Glomerular visceral epithelial cell (primary cell): ENCODE results near the gene CCBE1.

Experiments
- DNase-seq: peaks from one replicate; pipeline ENCODE4 v3.0.0-alpha.2; 2016; ENCODE audit errors: extremely low spot score

The CCBE1 gene

DNA sequence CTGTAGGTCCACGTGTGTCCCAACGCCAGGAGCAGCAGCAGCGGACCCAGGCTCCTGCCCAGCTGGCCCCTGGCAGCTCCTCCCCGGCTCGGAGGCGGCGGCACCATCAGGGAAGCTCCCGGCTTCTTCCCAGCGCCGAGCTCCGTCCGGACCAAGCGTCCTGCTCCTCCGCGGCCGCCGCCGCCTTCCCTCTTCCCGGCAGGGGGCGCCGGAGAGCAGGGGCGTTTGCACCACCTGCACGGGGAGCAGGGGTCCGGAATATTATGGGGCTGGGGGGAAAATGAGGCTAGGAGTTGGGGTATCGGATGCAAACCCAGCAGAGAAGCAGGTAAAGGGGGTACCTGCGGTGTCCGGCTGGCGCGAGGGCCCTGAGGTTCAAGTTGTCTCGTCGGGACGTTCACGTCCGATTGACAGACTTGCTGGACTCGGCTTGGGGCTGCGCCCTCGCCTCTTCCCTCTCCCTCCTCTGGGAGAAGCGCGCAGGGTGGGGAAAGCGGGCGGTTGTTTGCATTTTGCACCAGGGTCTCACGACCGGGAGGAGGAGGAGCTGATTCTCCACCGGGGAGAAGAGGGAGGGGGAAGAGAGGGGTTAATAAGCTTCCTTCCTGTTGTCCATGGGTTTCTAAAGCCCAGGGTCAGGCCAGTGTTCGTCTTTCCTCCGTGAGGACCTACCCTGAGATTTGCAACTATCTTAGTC is at the start of gene CCBE1:
Gene CCBE1 (minus strand): TSS at position 188 of the 697 bp plus-strand sequence.
- DNase-seq = peak; percentile 89

DNA sequence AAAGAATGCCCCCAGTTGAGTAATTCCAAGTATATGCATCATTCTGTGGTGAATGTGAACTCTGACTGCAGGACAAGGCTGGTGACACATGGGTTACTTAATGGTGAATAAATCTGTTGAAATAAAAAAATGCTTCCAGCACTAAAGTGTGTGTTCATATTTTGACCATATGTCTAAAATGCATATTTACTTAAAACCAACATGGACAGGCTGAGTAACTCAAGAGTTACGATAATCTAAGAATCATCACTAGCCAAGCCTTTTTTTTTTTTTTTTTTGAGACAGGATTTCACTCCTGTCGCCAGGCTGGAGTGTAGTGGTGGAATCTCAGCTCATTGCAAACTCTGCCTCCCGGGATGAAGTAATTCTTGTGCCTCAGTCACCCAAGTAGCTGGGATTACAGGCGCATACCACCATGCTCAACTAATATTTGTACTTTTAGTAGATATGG is 47.1 kb upstream of the CCBE1 start:
- DNase-seq = peak; percentile 90

DNA sequence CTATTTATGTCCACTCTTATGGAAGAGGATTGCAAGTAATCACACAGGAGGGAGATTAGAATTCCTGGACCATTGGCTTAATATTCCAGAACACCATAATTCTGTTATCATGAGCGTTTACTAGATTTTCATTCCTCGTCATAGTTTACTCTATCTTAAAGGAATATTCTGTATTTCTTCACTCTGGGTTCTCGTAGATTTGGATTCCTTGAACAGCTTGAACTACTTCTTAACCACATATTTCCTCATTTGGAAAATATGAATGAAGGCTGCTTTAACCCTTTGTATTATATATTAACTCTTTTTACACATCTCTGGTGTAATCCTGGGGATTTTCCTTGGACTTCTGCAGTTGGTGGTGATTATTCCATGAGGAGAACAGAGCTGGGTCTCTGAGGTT is 46.3 kb upstream of the CCBE1 start:
- DNase-seq = no peak

DNA sequence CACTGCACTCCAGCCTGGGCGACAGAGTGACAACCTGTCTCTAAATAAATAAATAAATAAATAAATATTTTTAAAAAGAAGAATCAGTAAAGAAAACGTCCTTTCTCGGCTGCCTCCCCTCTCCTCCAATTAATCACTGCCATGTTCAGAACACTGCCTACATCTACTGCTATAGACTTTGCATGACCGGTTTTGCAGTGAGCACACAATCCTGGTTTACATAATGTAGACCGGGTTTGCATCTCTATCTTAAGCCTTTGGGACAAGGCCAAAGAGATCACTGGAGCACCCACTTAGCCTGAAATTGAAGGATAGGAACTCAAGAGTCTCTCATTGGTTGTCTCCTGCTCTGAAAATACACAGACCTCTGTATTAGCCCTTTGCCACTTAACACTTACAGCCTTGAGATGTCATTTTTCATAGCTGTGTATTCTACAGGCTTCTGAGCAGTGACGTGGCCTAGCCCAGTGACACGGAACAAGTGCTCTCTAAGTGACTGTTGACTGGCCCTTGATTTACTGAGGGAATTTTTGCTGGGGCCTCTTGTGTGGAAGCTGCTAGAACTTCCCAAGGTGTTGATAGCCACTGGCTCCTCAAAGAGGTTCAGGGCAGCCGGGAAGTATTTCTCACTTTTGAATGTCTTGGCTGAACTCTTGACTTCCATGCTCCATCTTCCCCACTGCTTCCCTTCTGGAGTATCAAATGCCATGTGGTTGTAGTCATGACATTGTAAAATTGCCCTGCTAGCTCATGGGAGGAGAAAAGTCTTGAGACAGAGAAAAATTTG is 45.3 kb upstream of the CCBE1 start:
- DNase-seq = peak; percentile 81

DNA sequence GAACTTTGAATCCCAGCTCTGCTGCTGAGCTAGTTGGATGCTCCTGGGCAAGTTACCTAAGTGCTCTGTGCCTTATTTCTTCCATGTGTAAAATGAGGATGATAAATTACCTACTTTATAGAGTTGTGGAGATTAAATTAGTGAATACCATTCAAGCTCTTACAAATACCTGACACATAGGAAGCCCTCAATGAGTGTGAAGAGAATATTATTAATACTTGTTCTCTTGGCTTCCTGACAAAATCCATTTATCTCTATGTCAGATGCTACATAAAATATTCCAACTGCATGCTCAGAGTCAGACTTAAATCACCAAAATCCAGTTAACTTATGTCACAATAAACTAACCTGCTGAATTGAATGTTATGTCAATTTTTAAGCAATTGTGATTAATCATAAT is 42.9 kb upstream of the CCBE1 start:
- DNase-seq = no peak

DNA sequence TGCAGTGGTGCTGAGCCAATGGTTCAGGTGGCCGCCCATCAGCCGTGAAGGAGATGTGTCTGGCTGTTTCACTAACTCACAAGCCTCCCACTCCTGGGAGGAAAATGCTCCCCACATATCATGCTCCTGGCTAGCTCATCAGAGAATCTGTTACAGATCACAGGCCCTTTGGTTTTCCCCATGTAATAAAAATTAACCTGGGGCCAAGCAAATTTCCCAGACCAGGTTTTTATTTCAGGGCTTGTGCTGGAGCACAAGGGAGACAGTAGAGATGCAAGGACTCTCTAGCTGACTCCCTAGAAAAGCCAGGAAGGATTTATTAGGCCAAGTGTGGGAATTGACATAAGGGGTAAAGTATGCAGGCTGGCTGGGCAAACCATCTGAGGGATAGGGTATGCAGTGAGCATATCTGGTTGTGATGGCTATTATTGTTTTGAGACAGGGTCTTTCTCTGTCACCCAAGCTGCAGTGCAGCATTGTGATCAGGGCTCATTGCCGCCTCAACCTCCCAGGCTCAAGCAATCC is 40.6 kb upstream of the CCBE1 start:
- peak; percentile 76 for DNase-seq

DNA sequence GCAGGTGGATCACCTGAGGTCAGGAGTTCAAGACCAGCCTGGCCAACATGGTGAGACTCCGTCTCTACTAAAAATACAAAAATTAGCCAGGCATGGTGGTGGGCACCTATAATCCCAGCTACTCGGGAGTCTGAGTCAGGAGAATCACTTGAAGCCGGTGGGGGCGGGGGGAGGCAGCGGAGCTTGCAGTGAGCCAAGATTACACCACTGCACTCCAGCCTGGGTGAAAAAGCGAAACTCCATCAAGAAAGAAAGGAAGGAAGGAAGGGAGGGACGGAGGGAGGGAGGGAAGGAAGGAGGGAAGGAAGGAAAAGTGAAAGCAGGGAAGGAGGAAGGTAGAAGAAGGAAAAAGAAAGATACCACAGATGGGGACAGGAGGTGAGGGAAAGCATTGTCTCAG is 40.1 kb upstream of the CCBE1 start:
- peak; percentile 86 for DNase-seq

DNA sequence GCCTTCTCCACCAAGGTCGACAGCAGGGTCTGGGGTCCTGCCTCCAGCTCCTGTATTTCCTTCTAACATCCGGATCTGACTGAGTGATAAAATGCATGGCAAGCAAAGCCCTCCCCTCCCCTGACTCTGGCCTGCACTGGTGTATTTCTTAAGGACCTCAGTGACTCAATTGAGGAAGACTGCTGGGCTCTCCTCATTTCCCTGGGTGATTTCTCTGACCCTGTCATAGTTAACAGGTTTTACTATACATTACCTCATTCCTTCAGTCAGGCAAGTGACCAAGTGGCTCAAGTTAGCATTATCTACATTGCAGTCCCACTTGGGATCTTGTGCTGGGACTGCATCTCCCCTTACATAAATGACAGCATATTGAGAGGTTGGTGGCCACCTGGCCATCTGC is 38.8 kb upstream of the CCBE1 start:
- DNase-seq = peak; percentile 66

DNA sequence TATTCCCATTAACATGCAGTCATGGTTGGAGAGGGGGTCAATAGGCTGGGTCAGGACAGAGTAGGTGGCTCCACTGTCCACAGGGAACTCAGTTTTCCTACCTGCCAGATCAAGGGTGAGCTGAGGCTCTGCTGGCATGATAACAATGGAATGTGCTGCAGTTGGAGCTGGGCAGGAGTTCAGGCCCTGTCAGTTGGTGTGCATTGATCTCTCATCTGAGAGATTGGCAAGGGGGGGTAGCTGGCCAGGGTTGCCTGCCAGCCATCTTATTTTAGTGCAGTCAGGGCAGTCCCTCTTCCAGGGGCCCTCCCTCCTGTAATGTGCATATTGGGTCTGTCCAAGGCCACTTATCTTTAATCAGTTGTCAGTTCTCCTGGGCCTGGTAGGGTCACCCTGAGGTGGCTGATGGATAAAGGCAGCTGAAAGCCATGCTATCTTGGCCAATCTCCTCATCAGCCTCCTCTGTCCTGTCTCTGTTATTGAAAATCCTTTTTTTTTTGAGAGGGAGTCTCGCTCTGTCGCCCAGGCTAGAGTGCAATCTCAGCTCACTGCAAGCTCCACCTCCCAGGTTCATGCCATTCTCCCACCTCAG is 38.1 kb upstream of the CCBE1 start:
- DNase-seq = peak; percentile 49

DNA sequence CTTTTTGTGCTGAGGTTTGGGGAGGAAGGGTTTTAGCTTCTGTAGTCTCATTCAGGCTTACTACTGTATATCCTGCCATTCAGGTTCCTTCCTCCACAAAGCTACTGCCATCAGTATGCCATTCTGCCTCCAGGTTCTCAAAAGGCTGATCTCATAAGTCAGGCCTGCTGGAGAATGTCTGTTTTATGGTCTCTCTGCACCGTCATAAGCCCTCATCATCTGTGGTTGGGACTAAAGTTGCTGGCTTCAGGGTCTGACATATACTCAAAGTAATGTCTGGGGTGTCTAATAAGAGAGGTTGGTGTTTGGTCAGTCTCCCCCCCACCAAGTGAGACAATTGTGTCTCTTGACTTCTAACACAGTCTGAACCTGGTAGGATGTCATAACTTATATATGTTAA is 36.2 kb upstream of the CCBE1 start:
- peak; percentile 57 for DNase-seq

DNA sequence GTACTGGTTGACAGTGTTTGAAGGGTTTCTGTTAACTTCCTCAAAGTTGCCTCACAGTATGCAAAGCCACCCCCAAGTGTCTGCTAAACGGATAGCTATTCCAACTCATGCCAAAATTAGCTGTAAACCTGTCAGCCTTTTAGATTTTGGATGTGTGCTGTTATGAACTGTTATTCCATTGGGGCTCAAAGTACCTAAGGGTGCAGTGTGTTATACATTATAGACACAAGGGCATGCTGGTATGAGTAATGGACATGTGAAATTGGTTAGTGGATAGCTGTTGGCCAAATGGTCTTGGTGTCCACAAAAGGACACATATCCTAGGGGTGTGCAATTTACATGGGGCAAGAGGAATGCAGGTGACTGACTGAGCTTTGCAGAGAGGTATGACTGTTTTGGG is 33.7 kb upstream of the CCBE1 start:
- no peak for DNase-seq

DNA sequence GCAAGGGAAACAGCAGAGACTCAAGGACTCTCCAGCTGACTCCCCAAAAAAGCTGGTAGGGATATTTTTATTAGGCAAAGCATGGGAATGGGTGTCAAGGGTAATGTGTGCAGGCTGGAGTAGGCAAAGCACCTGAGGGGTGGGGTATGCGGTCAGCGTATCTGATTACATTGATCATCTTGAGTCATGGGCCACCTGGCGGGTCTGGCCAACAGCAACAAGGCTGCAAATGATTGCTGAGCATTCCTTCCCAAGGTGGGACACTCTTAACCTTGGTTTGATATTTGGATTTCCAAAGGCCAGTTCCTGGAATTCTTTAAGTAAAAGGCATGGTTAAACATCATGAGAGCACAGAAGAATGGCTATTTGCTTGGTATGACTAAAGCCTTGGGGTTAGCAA is 32.6 kb upstream of the CCBE1 start:
- no peak for DNase-seq

DNA sequence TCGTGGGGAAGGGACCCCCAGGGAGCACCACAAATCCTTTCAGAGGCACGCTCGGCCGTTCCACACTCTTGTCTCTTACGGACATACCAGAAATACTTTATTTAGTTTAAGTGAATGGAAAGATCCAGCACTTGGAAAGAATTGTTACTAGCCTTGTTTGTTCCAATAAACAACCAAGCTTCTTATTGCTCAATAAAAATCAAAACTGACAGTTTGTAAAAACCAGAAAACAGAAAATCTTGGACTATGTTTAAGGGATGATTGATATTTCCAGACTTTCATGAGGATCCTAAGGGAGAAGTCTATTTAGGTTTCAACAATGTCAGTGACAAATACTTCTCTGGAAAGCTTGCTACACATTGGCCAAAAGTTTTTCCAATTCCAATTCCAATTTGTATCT is 31.6 kb upstream of the CCBE1 start:
- DNase-seq = no peak

DNA sequence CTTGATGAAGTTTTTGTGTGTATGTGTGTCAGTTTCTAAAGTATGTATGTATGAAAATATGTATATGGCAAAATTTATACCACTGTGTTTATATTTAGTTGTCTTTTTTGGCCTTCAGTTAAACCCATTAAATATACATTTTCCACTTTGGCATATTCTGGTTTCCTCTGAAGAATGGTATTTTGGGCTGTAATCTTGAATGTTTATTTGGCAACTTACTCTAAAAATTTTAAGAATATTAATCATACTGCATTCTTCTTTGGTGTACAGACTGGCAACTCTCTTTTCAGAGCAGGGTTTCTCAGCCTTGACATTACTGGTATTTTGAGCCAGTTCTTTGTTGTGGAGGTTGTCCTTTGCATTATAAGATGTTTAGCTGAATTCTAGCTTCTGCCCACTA is 27.9 kb upstream of the CCBE1 start:
- DNase-seq = no peak

DNA sequence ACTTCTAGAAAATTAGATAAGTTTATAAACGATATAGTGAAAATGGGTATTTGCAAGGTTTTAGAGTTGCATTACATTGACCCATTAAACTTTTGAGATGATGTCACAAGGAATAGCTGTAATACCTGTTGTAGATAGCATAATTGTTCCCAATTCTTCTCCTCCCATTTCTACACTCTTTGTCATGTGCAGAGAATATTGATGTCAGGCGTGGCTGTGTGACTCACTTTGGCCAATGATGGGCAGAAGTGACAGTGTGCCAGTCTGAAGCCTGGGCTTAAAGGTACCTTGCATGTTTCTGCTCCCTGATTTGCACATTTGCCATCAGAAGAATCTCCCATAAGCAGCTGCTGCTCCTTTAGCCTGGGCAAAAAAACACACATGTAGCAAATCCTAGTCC is 26.9 kb upstream of the CCBE1 start:
- no peak for DNase-seq

DNA sequence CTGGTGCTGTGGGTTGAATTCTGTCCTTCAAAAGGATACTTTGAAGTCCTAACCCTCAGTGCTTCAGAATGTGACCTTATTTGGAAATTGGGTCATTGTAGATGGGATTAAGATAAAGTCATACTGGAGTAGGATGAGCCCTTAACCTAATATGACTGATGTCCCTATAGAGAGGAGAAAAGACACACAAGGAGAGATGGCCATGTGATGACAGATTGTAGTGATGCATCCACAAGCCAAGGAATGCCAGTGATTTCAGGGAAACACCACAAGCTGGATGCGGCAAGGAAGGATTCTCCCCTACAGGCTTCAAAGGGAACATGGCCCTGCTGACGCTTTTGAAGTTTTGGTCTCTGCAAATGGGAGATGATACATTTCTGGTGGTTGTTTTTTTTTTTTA is 24.7 kb upstream of the CCBE1 start:
- DNase-seq = no peak

DNA sequence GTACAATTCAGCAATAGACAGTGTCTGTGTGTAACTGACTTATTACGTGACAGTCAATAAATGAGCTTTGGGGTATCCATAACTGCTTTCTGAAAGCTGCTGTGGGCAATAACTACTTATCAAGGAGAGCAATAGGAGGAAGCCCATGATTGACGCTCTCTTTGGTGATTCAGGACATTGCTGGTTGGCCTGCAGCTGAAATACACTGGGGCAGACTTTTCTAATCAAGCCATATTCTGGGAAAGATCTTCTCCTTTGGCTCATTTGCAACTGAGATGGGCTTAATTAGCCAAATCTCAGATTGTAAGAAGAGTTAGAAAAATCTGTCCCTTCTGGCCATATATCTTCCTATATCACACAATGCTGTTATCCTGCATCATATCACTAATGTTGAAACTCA is 24.0 kb upstream of the CCBE1 start:
- no peak for DNase-seq

DNA sequence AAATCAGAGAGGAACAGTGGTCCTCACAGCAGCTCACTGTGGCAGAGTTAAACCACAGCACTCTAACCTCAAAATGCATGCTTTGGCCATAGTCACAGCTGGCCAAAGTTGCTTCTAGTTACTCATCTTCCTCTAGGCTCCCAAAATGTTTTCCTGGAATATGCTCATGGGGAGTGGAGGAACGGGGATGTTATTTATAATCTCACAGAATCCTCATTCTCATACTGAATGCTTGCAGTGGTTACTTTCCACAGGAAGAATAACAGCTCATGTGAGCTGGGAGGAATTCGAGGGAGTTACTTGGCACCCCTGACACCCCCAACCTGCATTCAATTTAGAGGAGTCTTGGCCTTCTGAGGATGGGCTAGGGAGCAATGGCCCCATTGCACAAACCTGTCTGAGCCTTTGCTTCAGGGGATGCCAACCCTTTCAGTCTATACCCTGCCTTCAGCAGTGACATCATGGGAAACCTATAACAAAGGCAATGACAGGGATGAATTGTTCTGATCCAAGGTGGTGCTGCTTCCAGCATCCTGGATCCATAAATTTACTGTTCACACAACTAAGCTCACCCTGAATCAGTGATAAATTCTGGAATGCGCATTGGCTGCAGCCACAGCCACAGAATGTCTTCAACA is 22.4 kb upstream of the CCBE1 start:
- DNase-seq = peak; percentile 76

DNA sequence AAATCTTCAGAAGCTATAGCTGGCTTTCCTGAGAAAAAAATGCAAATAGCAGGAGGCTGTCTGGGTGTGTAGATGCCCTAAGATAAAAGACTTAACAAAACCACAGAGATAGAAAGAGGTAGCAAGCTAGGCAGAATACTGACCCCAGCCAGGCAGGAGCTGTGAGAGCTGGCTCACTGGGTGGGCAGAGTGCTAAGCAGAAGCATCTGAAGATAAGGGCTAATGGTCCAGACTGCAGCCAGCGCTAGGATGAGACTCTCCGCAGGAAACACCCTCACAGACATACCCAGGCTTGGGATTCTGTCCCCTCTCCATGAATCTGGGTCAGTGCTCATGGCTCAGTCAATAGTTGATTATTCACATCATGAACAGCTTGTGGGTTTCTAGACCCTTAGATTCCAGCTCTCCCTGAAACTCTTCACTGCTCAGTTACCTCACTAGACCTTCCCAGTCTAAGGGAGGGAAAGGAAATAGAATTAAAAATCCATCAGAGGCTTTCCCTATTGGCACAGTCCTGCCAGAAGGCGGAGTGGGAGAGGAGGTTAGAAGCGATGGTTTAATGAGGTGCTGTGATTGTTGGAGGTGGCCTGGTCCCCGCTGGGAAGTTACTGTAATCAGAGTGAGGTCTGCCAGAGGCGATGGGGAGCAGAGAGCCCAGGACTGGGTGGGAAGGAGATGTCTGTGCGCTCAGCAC is 21.4 kb upstream of the CCBE1 start:
- DNase-seq = peak; percentile 65

DNA sequence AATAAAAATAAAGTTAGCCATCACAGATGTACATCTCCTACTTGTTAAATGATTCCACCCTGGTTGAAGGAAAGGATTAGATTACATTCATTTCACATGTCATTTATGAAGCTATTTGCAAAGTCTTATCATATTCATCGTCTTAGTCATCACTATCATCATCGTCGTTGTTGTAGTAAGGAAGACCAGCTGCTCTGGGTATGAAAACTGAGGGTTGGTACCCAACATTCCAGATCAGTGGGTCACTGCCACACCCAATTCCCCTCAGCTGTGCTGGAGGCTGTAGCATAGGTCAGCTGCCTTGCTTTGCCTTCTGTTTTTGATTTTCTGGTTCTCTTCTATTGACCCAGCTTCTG is 20.9 kb upstream of the CCBE1 start:
- peak; percentile 94 for DNase-seq

DNA sequence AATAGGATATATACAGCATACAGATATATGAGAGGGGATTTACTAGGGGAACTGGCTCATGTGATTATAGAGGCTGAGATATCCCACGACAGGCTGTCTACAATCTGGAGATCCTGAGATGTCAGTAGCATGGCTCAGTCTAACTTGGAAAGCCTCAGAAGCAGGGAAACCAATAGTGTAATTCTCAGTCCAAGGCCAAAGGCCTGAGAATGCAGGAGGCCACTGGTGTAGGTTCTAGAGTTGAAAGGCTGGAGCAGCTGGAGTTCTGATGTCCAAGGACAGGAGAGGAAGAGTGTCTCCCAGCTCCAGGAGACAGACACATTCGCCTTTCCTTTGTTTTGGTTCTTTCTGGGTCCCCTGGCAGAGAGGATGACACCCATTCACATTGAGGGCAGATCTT is 20.1 kb upstream of the CCBE1 start:
- DNase-seq = no peak

DNA sequence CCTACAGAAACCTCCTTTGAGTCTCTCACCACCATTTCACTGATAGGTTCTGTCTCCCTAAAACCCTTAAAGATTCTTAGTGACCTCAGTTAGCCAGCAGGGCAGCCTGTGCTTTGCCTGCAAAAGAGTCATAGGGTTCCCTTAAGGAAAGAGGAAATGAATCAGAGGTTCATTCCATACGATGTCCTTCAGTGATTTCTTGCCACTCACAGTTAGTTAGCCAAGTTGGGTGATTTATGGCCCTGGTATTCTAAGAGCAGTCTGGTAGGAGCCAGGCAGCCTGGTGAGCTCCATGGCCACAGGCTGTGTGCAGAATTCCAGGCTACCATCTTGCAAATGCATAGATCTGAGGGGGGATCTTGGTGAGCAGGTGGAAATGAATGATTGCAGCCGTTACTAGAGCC is 18.7 kb upstream of the CCBE1 start:
- DNase-seq = peak; percentile 93
